ENCODE data around the gene GALNTL6.

GALNTL6 gene

GRCh38 chr4:172489861-172490260, 676.7 kb downstream of the GALNTL6 start:
- DNase-seq (ENCODE audit: extremely low spot score) = no peak
- TF ChIP-seq FOXM1 (IDR thresholded peaks at IDR 0.05; ENCODE audit: borderline replicate concordance) (no peak), NFRKB (IDR thresholded peaks at IDR 0.05) (no peak), PKNOX1 (IDR thresholded peaks at IDR 0.05) (no peak), ARNT (IDR thresholded peaks at IDR 0.05) (no peak), FOXK2 (IDR thresholded peaks at IDR 0.05) (no peak), LEF1 (IDR thresholded peaks at IDR 0.05; ENCODE audit: borderline replicate concordance) (no peak), SP1 (IDR thresholded peaks at IDR 0.05) (no peak)
- ChIA-PET POLR2A (no interaction called here), CTCF (no interaction called here)

- no peak for TF ChIP-seq ARNT (IDR thresholded peaks at IDR 0.05)
- no peak for TF ChIP-seq FOXM1 (IDR thresholded peaks at IDR 0.05; ENCODE audit: borderline replicate concordance)
- TF ChIP-seq ZNF384 (IDR thresholded peaks at IDR 0.05) = no peak
- no peak for TF ChIP-seq LEF1 (IDR thresholded peaks at IDR 0.05; ENCODE audit: borderline replicate concordance)
- no peak for TF ChIP-seq TARDBP (IDR thresholded peaks at IDR 0.05)
- no peak for TF ChIP-seq NFRKB (IDR thresholded peaks at IDR 0.05)
- TF ChIP-seq SP1 (IDR thresholded peaks at IDR 0.05) = no peak
- TF ChIP-seq HDGF (IDR thresholded peaks at IDR 0.05; ENCODE audit: borderline replicate concordance) = no peak
- TF ChIP-seq FOXA1 (IDR thresholded peaks at IDR 0.05) = no peak
- ChIA-PET CTCF (no interaction called here), POLR2A (no interaction called here)
- DNase-seq (ENCODE audit: extremely low spot score) = no peak
Observed at GRCh38 chr4:172495769-172496168, 682.6 kb downstream of the GALNTL6 start.

GRCh38 chr4:172497321-172497720, 684.1 kb downstream of the GALNTL6 start:
- ChIA-PET CTCF (no interaction called here), POLR2A (no interaction called here)
- TF ChIP-seq SUZ12 (IDR thresholded peaks at IDR 0.05) = no peak
- TF ChIP-seq BHLHE40 (IDR thresholded peaks at IDR 0.05; ENCODE audit: borderline replicate concordance) = no peak
- no peak for TF ChIP-seq FOXM1 (IDR thresholded peaks at IDR 0.05; ENCODE audit: borderline replicate concordance)
- no peak for TF ChIP-seq TARDBP (IDR thresholded peaks at IDR 0.05)
- TF ChIP-seq NFRKB (IDR thresholded peaks at IDR 0.05) = no peak
- no peak for TF ChIP-seq ARNT (IDR thresholded peaks at IDR 0.05)
- no peak for DNase-seq (ENCODE audit: extremely low spot score)

- ChIA-PET CTCF (interaction anchor here (0.9 to 1.2 kb wide), 2 partner anchors 13 to 20 kb away, joined by 5 to 6 read pairs; no protein-coding TSS in a partner anchor), POLR2A (no interaction called here)
- DNase-seq (ENCODE audit: extremely low spot score) = no peak
- TF ChIP-seq SP1 (IDR thresholded peaks at IDR 0.05) = no peak
Observed at GRCh38 chr4:172514011-172514410, 700.8 kb downstream of the GALNTL6 start.

GRCh38 chr4:172514801-172515200, 701.6 kb downstream of the GALNTL6 start:
- POLR2A ChIA-PET = no interaction called here
- CTCF ChIA-PET = no interaction called here
- DNase-seq (ENCODE audit: extremely low spot score) = no peak
- TF ChIP-seq TARDBP (IDR thresholded peaks at IDR 0.05) (no peak), SP1 (IDR thresholded peaks at IDR 0.05) (no peak)

- DNase-seq (ENCODE audit: extremely low spot score) = no peak
- ChIA-PET POLR2A (no interaction called here), CTCF (no interaction called here)
- TF ChIP-seq ELF4 (IDR thresholded peaks at IDR 0.05) (no peak), CTBP1 (IDR thresholded peaks at IDR 0.05; ENCODE audit: borderline replicate concordance) (no peak), PKNOX1 (IDR thresholded peaks at IDR 0.05) (no peak), TARDBP (IDR thresholded peaks at IDR 0.05) (no peak), FOXA1 (IDR thresholded peaks at IDR 0.05) (no peak), FOXK2 (IDR thresholded peaks at IDR 0.05) (no peak), ARNT (IDR thresholded peaks at IDR 0.05) (no peak), HDGF (IDR thresholded peaks at IDR 0.05; ENCODE audit: borderline replicate concordance) (no peak), SUZ12 (IDR thresholded peaks at IDR 0.05) (no peak), FOXM1 (IDR thresholded peaks at IDR 0.05; ENCODE audit: borderline replicate concordance) (no peak), NFRKB (IDR thresholded peaks at IDR 0.05) (no peak), ZNF384 (IDR thresholded peaks at IDR 0.05) (no peak), BHLHE40 (IDR thresholded peaks at IDR 0.05; ENCODE audit: borderline replicate concordance) (no peak), LEF1 (IDR thresholded peaks at IDR 0.05; ENCODE audit: borderline replicate concordance) (no peak), SP1 (IDR thresholded peaks at IDR 0.05) (no peak), L3MBTL2 (conservative IDR thresholded peaks at IDR 0.05) (no peak)
Observed at GRCh38 chr4:172515266-172515879, 702.2 kb downstream of the GALNTL6 start.

- POLR2A ChIA-PET = no interaction called here
- TF ChIP-seq SP1 (IDR thresholded peaks at IDR 0.05) (no peak), ZNF384 (IDR thresholded peaks at IDR 0.05) (no peak), SUZ12 (IDR thresholded peaks at IDR 0.05) (no peak), CTBP1 (IDR thresholded peaks at IDR 0.05; ENCODE audit: borderline replicate concordance) (no peak), LEF1 (IDR thresholded peaks at IDR 0.05; ENCODE audit: borderline replicate concordance) (no peak), TARDBP (IDR thresholded peaks at IDR 0.05) (no peak), ELF4 (IDR thresholded peaks at IDR 0.05) (no peak), NFRKB (IDR thresholded peaks at IDR 0.05) (no peak), FOXA1 (IDR thresholded peaks at IDR 0.05) (no peak), FOXM1 (IDR thresholded peaks at IDR 0.05; ENCODE audit: borderline replicate concordance) (no peak), L3MBTL2 (conservative IDR thresholded peaks at IDR 0.05) (no peak), FOXK2 (IDR thresholded peaks at IDR 0.05) (no peak), BHLHE40 (IDR thresholded peaks at IDR 0.05; ENCODE audit: borderline replicate concordance) (no peak)
- DNase-seq (ENCODE audit: extremely low spot score) = no peak
- CTCF ChIA-PET = no interaction called here
Observed at GRCh38 chr4:172517391-172517790, 704.2 kb downstream of the GALNTL6 start.

GRCh38 chr4:172521248-172521647, 708.0 kb downstream of the GALNTL6 start:
- TF ChIP-seq ARNT (IDR thresholded peaks at IDR 0.05) (no peak), TARDBP (IDR thresholded peaks at IDR 0.05) (no peak), BHLHE40 (IDR thresholded peaks at IDR 0.05; ENCODE audit: borderline replicate concordance) (no peak), FOXK2 (IDR thresholded peaks at IDR 0.05) (no peak), L3MBTL2 (conservative IDR thresholded peaks at IDR 0.05) (no peak), PKNOX1 (IDR thresholded peaks at IDR 0.05) (no peak), FOXM1 (IDR thresholded peaks at IDR 0.05; ENCODE audit: borderline replicate concordance) (no peak), CTBP1 (IDR thresholded peaks at IDR 0.05; ENCODE audit: borderline replicate concordance) (no peak), LEF1 (IDR thresholded peaks at IDR 0.05; ENCODE audit: borderline replicate concordance) (no peak), FOXA1 (IDR thresholded peaks at IDR 0.05) (no peak), SUZ12 (IDR thresholded peaks at IDR 0.05) (no peak), ELF4 (IDR thresholded peaks at IDR 0.05) (no peak), NFRKB (IDR thresholded peaks at IDR 0.05) (no peak), ZNF384 (IDR thresholded peaks at IDR 0.05) (no peak), HDGF (IDR thresholded peaks at IDR 0.05; ENCODE audit: borderline replicate concordance) (no peak), SP1 (IDR thresholded peaks at IDR 0.05) (no peak)
- POLR2A ChIA-PET = no interaction called here
- CTCF ChIA-PET = no interaction called here
- no peak for DNase-seq (ENCODE audit: extremely low spot score)
